HG03460 (cell line): ENCODE measurements around the gene MAGI2.

Experiments
- ATAC-seq: cut with Tn5 transposase; IDR thresholded peaks from one replicate; pipeline ENCODE4 v1.9.1; 2021; ENCODE audit not compliant: unreplicated experiment

Gene MAGI2

GRCh38 chr7:79453558-79454360 is at the start of gene MAGI2:
Gene MAGI2 (minus strand): TSS chr7:79453667. CDS start chr7:79453320, 347 bp downstream.
- no peak for ATAC-seq

- no peak for ATAC-seq
These were observed 48.7 kb upstream of the MAGI2 start for GRCh38 chr7:79502151-79502550.

- no peak for ATAC-seq
These were observed 47.3 kb upstream of the MAGI2 start for GRCh38 chr7:79500759-79501158.

GRCh38 chr7:79497728-79498127 is 44.3 kb upstream of the MAGI2 start:
- no peak for ATAC-seq

- ATAC-seq: no peak
These were observed 42.2 kb upstream of the MAGI2 start for GRCh38 chr7:79495544-79496272.

GRCh38 chr7:79494046-79494445 is 40.6 kb upstream of the MAGI2 start:
- no peak for ATAC-seq

GRCh38 chr7:79489371-79489770 is 35.9 kb upstream of the MAGI2 start:
- no peak for ATAC-seq

GRCh38 chr7:79478386-79478785 is 24.9 kb upstream of the MAGI2 start:
- ATAC-seq: no peak

GRCh38 chr7:79475455-79475854 is 22.0 kb upstream of the MAGI2 start:
- ATAC-seq: no peak

- ATAC-seq: no peak
These were observed 18.2 kb upstream of the MAGI2 start for GRCh38 chr7:79471699-79472098.

GRCh38 chr7:79471283-79471682 is 17.8 kb upstream of the MAGI2 start:
- no peak for ATAC-seq

- no peak for ATAC-seq
These were observed 12.1 kb upstream of the MAGI2 start for GRCh38 chr7:79465551-79465950.

GRCh38 chr7:79464051-79464450 is 10.6 kb upstream of the MAGI2 start:
- ATAC-seq: no peak

- ATAC-seq: no peak
These were observed 8.9 kb upstream of the MAGI2 start for GRCh38 chr7:79462390-79462789.

- ATAC-seq: no peak
These were observed 8.2 kb upstream of the MAGI2 start for GRCh38 chr7:79461660-79462059.

GRCh38 chr7:79459381-79459780 is 5.9 kb upstream of the MAGI2 start:
- no peak for ATAC-seq

- no peak for ATAC-seq
These were observed 5.3 kb upstream of the MAGI2 start for GRCh38 chr7:79458796-79459195.

- ATAC-seq: no peak
These were observed 1.8 kb upstream of the MAGI2 start for GRCh38 chr7:79455173-79455790.

- ATAC-seq: no peak
These were observed 994 bp upstream of the MAGI2 start for GRCh38 chr7:79454361-79454960.

GRCh38 chr7:79453266-79453557 is 255 bp downstream of the MAGI2 start:
- no peak for ATAC-seq

- ATAC-seq: no peak
These were observed 787 bp downstream of the MAGI2 start for GRCh38 chr7:79452495-79453265.
